ENCODE measurements around the gene PANK3. TPM values are rescaled to one million over a fixed set of nuclear protein-coding genes. Genes with fewer than 3 reads are reported as not detected.

The PANK3 gene
- total RNA-seq, 4 donors from 2014 or later, result 25.8 to 44.2 (median 34.5) TPM

DNA sequence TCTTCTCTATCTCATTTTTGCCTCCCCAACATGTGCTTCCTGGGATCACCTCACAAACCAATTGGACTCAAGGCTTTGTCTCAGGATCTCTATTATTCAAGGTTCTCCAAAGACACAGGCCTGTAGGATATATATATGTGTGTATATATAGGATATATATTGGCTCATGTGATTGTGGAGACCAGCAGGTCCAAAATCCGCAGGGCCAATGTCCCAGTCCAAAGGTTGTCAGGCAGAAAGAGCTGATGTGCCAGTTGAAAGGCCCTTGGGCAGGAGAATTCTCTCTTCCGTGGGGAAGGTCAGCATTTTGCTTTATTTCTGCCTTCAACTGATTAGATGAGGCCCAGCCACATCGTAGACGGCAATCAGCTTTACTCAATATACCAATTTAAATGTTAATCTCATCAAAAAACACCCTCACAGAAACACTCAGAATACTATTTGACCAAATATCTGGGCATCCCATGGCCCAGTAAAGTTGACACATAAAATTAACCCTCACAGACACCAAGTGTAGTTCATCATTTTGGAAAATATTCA lies 51.3 kb downstream of the PANK3 start:
- TF ChIP-seq CTCF (IDR thresholded peaks at IDR 0.05; ENCODE audit: low read depth), result no peak

- TF ChIP-seq CTCF (IDR thresholded peaks at IDR 0.05; ENCODE audit: low read depth), result no peak
Measured at GRCh38 chr5:168525856-168526255, 53.3 kb downstream of the PANK3 start.

GRCh38 chr5:168513861-168514428 lies 65.2 kb downstream of the PANK3 start:
- no peak for TF ChIP-seq CTCF (IDR thresholded peaks at IDR 0.05; ENCODE audit: low read depth)

DNA sequence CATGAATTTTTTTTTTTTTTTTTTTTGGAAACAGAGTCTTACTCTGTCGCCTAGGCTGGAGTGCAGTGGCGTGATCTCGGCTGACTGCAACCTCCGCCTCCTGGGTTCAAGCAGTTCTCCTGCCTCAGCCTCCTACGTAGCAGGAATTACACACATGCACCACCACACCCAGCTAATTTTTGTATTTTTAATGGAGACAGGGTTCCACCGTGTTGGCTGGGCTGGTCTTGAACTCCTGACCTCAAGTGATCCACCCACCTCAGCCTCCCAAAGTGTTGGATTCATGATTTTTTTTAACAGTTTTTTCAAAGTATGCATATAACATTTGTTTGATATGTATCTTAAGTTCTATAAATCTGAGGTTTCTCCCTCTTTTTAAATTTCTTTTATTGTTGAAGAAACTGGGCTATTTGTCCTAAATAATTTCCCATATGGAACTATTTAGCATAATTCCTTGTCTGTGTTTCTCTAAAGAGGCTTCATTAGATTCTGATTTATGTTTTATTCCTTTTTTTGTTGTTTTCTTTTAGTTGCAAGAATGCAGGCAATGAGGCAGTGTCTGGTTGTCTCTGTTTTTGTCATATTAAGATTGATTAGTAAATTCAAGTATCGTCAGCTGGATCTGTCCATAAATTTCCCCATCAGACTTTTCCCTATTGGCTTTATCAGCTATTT lies 76.5 kb downstream of the PANK3 start:
- no peak for TF ChIP-seq CTCF (IDR thresholded peaks at IDR 0.05; ENCODE audit: low read depth)

Small RNA genes within 50 kb of the gene (small RNA-seq; reads per million reads assigned to genes)
- 0.97 reads per million for gene MIR103A1

Other genes starting within 250 kb of the PANK3 start
- 10 to 100 TPM; 49.4 to 71.9 (median 64.1) TPM for gene RARS1, start 92.9 kb downstream of the PANK3 start, total RNA-seq
- not detected for gene FBLL1, start 50.1 kb downstream of the PANK3 start, total RNA-seq